NK-92 (cell line): ENCODE data around the gene CGB1.
"Not testable (repeated sequence)": the region's sequence is repeated elsewhere in the genome, so short reads cannot be mapped to it uniquely, and the experiment has no call there.

Experiments used
- DNase-seq: peaks from one replicate; lab custom pipeline; 2025; ENCODE audit not compliant: unreplicated experiment; lab: John Stamatoyannopoulos, UW

The CGB1 gene

DNA sequence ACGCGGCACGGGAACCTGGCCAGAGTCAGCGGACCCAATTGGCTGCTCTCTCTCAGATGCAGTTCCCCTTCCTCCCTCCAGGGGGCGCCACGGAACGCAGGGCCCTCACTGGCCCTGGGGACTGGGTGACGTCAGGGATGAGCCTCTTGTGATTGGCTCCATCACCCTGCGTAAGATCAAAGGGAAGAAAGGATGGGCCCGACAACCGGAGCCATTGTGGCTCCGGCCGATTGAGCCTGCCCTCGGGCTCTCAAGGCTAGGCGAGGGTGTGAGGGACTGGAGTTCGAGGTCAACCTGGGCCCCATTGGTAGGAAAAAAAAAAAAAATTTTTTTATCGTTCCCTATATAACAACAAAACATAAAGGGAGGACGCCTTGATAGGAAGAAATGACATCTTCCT, at the start of gene CGB1:
Gene CGB1, minus strand, starts transcription at position 81 of the 400 bp plus-strand sequence. CDS start 184 bp downstream, outside the sequence.
- DNase-seq: not testable (repeated sequence)

DNA sequence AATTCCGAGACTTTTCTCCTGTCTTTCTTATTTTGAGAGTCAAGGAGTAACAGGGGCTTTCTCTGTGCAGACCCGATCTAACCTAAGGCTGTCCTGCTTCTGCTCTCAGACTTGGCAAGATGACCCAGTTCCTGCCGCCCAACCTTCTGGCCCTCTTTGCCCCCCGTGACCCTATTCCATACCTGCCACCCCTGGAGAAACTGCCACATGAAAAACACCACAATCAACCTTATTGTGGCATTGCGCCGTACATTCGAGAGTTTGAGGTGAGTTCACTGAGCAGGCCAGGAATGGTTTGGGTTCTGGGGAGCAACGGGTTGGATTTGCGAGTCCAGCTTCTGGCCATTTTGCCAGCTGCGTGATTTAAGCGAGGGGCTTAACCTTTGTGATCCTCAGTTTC, 49.6 kb upstream of the CGB1 start:
- no peak for DNase-seq

GRCh38 chr19:49085868-49086232, 49.2 kb upstream of the CGB1 start:
- DNase-seq: no peak

DNA sequence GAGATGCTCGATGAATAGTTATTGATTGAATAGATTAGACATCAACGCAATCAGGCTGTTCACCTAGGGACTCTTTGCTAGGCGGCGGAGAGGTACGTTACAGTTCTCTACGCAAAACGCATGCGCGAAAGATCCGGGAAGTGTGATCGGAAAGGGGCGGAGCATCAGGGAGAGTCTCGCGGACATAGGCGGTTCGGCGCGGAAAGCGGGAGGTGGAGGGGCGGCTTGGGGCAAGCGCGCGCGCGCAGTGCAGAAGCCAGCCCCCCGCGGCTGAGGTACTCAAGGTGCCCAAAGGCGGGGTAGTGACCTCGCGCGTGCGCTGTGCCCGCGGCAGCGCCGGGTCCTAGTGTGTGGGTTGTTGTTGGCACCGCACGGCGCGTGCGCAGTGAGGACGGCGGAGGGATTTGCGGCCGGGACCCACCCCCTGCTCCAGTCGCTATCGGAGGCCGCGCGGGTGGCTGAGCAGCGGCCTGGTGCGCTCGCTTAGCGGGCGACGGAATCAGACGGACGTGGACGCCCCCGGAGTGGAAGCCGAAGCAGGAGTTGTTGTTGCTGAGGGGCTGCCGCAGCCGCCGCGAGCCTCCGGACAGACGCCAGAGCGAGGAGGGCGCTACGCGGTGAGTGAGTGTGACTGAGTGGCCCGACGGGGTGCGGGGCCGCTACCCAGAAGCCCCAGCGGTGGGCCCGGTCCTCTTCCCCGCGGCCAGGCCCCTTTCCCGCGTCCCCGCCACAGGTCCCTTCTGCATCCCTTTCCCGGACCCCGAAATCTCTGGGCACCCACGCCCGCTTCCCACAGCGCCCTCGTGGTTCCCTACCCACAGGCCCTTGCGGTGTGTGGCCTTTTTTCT, 48.5 kb upstream of the CGB1 start, which contains the start of gene SNRNP70:
Gene SNRNP70, plus strand, starts transcription at position 432 of the 848 bp plus-strand sequence. CDS start 964 bp downstream, outside the sequence.
- peak; percentile 92 for DNase-seq

DNA sequence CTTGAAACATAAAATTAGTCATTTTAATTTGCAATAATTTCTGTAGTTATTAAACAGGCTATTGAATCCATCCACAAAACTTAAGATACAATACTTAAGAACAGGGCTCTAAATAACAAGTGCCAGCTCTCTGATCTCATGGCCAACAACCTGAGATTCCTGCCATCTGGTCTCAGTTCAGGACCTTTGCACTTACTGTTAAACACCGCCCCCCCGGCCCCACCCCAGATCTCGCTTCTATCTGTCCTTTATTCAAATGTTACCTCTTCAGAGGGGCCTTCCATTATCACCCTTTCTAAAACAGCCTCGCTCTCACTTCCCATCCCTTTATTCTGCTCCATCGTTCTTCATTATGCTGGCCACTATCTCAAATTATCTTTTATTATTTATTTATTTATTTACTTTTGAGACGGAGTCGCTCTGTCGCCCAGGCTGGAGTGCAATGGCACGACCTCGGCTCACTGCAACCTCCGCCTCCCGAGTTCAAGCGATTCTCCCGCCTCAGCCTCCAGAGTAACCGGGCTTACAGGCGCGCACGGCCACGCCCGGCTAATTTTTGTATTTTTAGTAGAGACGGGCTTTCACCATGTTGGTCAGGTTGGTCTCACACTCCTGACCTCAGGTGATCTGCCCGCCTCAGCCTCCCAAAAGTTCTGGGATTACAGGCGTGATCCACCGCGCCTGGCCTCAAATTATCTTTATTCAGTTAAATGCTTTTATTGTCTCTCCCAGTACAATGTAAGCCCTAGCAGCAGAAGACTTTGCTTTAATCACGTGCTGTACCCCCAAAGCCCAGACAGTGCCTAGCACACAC, 47.7 kb upstream of the CGB1 start:
- no peak for DNase-seq

- no peak for DNase-seq
Observed at GRCh38 chr19:49081273-49081672, 44.6 kb upstream of the CGB1 start.

DNA sequence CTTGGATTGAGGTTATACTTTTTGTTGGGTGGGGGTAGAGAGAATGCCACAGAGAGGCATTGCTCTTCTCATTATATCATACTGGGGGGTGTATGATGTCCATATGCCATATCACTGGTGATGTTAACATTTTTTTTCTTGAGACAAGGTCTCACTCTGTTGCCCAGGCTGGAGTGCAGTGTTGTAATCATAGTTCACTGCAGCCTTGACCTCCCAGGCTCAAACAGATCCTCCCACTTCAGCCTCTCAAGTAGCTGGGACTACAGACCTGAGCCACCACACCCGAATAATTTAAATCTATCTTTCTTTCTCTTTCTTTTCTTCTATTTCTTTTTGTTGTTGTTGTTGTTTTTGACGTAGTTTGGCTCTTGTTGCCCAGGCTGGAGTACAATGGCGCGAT, 43.7 kb upstream of the CGB1 start:
- DNase-seq: no peak

DNA sequence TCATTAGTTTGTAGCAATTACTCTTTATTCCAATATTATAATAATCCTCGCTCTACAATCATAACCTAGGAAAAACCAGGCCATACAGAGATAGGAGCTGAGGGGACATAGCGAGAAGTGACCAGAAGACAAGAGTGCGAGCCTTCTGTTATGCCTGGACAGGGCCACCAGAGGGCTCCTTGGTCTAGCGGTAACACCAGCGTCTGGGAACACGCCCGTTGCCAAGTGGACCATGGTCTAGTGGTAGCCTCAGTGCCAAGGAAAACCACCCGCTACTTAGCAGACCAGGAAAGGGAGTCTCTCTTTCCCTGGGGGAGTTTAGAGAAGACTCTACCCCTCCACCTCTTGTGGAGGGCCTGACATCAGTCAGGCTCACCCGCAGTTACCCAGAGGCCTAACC, 38.2 kb upstream of the CGB1 start:
- DNase-seq: not testable (repeated sequence)

- DNase-seq: no peak
Observed at GRCh38 chr19:49073514-49074378, 37.1 kb upstream of the CGB1 start.

DNA sequence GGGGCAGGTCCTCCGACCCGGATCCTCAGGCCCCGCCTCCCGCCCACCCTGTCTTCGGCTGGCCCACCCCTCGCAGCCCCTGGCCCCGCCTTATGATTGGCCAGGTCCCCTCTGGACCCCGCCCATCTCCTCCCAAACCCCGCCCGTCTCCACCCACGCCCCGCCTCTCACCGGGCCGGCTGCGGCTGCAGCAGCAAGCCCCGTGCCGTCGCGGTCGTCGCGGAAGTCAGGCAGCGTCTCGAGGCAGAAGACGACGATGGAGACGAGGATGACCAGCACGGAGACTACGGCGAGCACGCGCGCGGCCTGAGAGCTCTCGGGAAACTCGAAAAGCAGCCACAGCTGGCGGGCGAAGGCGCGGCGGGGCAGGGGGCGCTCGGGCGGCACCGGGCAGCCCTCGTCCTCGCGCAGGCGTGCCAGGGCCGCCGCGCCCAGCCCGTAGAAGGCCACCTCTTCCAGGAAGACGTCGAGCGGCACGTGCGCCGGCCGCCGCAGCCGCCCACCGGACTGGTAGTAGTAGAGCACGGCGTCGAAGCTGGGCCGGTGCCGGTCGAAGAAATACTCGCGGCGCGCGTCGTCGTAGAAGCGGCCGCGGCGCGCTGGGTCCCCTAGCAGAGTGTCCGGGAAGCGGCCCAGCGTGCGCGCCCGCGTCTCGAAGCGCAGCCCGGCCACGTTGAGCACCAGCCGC, 35.3 kb upstream of the CGB1 start:
- no peak for DNase-seq

GRCh38 chr19:49070416-49070815, 33.7 kb upstream of the CGB1 start:
- no peak for DNase-seq

GRCh38 chr19:49069026-49069425, 32.3 kb upstream of the CGB1 start:
- DNase-seq: no peak

GRCh38 chr19:49067554-49067953, 30.9 kb upstream of the CGB1 start:
- DNase-seq: no peak

- DNase-seq: no peak
Observed at GRCh38 chr19:49065905-49066512, 29.3 kb upstream of the CGB1 start.

DNA sequence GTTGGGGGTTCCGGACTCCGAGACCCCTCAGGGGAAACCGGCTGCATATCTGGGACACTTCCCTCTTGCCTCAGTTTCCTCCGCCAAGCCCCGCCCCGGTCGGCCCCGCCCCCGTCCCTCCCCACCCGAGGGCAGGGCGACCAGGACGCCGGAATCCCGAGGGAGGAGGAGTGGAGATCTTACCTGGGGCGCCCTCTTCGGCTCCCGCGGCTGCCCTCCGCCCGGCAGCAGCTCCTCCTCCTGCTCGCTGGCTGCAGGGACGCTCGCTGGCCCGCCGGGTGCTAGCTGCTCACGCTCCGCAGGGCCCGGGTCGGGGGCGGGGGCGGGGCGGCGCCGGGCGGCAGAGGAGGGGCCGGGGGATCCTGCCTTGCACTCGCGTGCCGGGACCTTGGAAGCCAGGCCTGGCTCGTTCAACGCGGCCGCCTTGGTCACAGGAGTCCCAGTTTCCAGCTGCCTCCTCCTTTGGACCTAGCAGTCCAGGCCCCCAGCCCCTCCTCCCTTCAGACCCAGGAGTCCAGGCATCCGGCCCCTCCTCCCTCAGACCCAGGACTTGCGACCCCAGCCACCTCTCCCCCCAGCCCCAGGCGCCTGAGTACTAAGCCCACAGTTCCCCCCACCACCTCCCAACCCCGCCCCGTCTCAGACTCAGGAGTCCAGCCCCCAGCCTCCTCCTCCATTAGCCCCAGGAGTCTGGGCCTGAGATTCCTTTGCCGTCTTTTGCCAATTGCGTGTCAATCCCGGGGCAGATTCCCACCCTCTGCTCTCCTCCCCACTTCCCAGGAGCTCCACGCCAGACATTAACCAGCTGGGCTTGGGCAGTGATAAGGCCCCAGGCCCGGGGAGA, 28.3 kb upstream of the CGB1 start, which contains the start of gene NTF4:
Gene NTF4, minus strand, starts transcription at position 51 of the 844 bp plus-strand sequence. CDS start 2,821 bp downstream, outside the sequence.
- DNase-seq: no peak

DNA sequence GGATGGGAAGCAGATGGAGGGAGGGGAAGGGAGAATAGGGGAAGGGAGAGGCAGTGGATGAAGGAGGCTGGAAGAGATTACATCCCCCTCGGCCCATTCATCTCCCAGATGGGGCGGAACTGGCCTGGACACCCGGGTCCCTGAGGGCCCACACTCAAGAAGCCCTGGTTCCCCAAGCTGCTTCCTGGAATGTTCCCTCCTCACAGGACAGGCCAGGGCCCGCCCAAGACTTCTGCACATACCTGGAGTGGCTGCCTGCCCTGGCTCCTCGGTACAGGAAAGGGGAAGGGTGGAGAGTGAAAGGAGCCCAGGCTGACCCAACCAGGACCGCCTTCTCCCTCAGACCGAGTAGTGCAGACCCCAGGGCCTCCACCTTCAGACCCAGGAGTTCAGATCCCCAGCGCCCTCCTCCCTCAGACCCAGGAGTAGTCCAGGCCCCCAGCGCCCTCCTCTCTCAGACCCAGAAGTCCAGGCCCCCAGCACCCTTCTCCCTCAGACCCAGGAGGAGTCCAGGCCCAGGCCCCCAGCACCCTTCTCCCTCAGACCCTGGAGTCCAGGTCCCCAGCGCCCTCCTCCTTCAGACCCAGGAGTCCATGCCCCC, 27.4 kb upstream of the CGB1 start:
- no peak for DNase-seq

GRCh38 chr19:49061445-49061844, 24.8 kb upstream of the CGB1 start:
- DNase-seq: no peak

DNA sequence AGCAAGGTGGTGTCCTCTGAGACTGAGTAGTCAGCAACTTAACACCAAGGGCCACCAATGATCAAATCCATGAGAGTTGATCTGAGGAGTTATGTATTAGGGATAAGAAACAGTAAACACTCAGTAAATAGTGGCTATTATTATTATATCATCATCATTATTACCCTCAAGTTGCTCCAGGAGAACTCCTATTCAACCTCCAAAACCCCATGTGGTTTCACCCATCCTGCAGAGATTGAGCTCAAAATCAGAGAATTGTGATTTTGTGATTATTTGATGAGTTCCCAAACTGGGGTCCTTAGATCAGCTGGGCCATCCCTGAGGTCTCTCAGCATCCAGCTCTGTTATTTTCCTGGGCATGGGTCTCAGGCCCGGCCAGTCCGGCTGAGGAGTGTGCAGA, 24.3 kb upstream of the CGB1 start:
- DNase-seq: no peak

GRCh38 chr19:49059053-49059452, 22.4 kb upstream of the CGB1 start:
- no peak for DNase-seq
